ENCODE measurements around the gene NDUFS5.
"Not testable (repeated sequence)": the region's sequence is repeated elsewhere in the genome, so short reads cannot be mapped to it uniquely, and the experiment has no call there.

Gene NDUFS5

DNA sequence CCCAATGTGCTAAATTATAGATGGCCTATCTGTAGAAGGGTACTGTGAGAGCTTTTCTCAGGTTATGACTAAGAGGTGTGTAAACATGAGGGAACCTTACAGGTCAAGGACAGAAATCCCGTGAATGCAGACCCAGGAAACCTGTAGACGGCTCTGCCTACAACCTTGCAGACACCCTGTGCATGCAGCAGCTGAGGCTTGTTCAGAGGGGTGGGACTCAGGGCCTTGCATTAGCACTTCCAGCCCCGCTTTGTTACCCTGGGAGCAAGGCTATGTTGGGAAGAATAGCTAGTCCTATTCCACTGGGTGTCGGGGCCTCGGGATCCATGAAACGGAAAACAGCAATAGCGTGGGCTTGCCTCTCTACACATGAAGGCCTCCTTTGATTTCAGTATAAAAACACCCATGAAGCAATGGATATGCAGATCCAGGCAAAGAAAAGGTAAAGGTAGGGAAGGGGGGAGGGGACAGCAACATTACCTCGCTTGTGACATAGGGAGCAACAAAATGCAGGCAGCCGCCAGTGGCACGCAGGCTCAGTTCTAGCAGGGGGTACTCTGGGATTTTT is 9.5 kb upstream of the NDUFS5 start:
- DNase-seq: no peak

DNA sequence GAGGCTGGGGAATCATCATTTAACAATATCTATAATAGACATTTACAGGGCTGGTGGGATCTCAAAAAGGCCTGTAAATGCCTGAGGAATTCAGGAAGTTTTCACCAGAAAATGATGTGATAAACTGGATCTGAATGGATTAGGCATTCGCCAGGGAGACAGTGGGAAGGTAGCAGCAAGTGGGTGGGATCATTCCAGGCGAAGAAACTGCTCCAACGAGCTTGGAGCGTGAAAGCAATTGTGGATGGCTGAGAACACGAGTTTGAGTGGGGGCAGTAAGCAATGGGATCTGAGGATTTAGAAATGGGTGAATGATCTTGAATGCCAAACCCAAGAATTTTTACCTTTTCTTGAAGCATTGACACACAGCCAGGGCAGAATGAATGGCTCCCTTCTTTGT is 8.9 kb upstream of the NDUFS5 start:
- DNase-seq: no peak

DNA sequence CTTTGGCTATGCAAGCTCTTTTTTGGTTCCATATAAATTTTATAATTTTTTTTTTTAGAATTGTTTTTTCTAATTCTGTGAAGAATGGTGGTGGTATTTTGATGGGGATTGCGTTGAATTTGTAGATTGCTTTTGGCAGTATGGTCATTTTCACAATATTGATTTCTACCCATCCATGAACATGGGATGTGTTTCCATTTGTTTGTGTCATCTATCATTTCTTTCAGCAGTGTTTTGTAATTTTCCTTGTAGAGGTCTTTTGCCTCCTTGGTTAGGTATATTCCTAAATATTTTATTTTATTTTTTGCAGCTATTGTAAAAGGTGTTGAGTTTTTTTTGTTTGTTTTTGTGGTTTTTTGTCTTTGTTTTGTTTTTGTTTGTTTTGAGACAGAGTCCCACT is 5.7 kb upstream of the NDUFS5 start:
- DNase-seq: not testable (repeated sequence)

DNA sequence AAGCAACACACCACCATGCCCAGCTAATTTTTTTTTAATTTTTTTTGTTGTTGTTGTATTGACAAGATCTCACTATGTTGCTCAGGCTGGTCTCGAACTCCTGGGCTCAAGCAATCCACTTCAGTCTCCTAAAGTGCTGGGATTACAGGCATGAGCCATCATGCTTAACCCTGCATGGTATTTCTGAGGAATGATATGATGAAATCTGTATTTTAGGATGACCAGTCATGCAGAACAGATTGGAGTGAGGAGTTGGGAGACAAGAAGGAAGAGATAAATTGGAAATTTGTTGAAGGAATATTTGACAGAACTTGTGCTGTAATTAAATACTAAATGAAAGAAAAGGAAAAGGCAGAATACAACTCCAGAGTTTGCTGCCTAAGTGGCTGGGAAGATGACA is 4.7 kb upstream of the NDUFS5 start:
- DNase-seq: no peak

DNA sequence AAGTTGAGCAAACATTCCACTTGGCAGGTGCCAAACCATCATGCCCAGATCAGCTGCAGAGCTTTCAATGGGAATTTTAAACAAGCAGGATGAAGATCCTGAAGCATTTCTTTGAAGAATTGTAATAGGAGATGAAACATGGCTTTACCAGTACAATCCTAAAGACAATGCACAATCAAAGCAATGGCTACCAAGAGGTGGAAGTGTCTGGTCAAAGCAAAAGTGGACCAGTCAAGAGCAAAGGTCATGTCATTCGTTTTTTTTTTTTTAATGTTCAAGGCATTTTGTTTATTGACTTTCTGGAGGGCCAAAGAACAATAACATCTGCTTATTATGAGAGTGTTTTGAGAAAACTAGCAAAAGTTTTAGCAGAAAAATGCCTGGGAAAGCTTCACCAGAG is 3.0 kb upstream of the NDUFS5 start:
- no peak for DNase-seq

DNA sequence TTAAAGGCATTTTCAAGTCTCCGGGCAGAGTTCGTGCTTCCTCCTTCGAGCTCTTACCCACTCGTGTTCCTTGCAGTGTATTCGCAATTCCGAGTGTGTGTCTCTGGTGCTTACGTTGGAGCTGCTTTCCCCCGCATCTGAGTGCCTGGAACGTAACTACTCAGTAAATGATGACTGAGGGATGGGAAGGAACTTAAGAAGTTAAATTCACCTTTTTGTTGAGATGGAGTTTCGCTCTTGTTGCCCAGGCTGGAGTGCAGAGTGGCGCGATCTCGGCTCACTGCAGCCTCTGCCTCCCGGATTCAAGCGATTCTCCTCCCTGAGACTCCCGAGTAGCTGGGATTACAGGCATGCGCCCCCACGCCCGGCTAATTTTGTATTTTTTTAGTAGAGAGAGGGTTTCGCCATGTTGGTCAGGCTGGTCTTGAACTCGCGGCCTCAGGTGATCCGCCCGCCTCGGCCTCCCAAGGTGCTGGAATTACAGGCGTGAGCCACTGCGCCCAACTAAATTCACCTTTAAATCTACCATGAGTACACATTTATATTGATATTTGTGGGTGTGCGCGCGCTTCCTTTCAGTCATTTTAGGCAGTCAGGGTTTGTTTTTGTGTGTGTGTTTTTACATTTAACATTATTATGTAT is 837 bp downstream of the NDUFS5 start:
- no peak for DNase-seq

DNA sequence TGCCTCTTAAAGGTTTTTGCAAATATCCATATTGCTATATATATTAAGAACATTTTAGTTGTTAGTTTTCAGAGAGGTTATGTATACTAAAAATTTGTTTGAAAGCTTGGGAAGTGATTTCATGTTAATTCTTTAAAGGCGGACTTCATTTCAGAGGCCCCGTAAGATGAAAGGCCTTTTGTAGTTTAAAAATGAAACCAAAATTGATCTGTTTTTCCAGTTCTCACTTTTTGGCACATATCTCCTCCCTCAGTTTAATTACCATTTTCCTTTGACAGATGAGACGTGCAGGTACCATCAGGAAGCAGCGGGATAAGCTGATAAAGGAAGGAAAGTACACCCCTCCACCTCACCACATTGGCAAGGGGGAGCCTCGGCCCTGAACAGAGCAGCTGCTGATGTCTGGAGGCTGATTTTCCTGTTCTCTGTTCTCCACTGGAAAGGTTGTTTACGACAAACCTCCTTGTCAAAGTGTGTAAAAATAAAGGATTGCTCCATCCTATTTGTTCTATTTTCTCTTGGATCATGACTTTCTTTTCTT is 8.0 kb downstream of the NDUFS5 start:
- DNase-seq: no peak

DNA sequence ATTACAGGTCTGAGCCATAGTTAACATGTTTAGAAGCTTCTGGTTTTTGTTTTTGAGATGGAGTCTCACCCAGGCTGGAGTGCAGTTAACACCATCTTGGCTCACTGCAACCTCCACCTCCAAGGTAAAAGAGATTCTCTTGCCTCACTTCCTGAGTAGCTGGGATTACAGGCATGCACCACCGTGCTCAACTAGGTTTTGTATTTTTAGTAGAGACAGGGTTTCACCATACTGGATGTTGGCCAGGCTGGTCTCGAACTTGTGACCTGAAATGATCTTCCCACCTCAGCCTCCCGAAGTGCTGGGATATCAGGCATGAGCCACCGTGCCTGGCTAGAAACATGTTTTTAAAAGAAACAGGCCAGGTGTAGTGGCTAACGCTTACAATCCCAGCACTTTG is 10.5 kb downstream of the NDUFS5 start:
- no peak for DNase-seq

DNA sequence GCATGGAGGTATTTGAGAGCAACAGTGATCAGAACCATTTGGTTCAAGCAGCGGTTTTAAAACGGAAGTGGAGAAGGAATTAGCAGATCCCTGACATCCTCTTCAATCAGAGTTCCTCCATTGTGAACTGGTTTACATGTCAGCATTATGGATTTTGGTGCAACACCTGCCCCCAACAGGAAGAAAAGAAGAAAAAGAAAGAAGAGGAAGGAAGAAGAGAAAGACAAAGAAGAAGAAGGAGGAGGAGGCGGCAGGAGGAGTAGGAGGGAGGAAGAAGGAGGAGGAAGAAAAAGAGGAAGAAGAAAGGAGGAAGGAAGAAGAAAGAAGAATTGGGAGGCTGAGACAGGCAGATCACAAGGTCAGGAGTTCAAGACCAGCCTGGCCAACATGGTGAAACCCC is 17.4 kb downstream of the NDUFS5 start:
- DNase-seq: no peak

DNA sequence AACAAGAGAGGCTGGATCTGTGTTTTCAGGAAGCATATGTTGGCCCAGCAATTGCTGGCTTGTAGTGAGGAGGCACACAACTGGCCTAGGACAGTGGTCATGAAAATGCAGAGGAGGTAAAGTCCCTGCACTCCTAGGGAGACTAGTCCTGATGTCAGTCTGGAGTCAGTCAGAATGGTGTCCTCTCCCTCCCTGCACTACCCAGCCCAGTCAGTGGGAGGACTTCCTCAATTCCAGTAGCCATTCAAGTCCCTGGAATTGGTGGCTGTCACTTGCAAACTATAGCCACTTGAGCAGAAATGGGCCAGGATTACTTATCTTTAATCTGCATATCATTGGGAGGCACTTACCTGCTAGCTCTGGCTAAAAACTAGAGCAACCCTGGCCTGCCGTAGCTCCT is 18.6 kb downstream of the NDUFS5 start:
- DNase-seq: no peak

DNA sequence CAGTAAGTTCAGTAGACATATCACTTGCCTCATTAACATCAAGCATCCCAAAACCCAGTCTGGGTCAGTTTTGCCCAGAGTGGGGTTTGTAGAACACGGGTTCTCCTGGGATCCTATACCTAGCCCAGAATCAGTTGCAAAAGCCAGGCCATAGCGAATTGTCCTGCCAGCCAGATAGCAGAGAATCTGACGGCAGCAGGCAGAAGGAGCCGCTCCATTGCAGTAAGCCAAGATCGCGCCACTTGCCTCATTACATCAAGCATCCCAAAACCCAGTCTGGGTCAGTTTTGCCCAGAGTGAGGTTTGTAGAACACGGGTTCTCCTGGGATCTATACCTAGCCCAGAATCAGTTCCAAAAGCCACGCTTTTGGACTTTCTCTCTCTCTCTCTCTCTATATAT is 19.1 kb downstream of the NDUFS5 start:
- no peak for DNase-seq

DNA sequence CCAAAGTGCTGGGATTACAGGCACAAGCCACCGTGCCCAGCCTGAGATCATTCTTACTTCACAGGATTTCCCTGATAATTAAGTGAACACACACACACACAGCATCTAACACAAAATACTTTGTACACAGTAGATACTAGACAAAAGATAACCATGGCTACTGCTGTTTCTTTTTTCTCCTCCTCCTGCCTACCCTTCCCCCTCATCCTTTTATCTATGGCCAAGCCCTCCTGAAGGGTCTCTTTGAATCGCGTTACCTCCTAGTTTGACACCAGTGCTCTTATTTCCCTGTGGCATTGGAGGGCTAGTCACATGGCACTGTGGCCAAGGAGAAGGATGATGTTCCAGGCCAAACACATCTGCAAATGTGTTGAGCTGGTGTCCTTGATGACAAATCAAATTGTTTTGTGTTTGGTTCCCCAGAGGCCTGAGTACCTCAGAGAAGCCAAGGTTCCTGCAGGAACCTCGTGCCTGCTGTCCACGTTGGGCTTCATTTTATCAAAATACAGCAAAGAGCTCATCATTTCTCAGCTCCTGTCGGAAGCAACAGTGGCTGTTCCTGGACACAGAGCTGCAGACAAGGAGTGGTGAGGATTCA is 20.6 kb downstream of the NDUFS5 start:
- DNase-seq: no peak

DNA sequence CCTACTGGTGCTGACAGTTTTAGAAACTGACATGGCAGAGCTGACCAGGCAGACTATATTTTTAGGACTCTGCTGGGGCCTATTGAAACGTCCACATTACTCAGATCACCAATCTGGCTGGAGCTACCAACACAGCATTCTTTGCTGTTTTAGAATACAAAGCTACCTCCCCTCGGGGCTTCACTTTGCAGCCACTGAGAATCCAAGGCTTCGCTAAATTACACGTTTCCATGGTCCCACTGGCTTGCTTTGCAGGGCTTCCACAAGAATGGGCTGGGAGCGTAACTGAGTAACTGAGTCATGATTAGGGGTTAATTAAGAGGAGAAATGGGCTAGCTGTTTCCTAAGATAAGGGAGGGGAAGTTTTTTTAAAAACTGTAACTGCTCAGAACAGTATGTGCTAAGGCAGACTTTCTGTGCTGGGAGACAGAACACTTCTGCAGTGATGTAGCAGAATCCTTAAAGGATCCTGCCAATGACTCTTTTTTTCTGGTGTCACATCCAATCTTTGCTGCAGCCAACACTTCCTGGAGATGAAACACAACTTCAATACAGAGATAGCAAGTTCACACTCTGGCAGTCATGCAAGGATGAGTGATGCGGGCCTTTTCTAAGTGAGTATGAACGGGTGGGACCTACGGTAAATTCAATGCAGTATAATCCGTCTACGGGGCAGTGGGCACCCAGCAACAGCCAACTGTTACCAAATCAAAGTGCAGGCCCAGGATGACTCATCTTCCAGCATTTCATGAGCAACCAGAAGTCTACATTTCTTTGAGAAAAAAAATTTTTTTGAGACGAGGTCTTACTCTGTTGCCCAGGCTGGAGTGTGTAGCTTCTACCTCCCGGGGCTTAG is 21.5 kb downstream of the NDUFS5 start:
- peak; percentile 79 for DNase-seq

DNA sequence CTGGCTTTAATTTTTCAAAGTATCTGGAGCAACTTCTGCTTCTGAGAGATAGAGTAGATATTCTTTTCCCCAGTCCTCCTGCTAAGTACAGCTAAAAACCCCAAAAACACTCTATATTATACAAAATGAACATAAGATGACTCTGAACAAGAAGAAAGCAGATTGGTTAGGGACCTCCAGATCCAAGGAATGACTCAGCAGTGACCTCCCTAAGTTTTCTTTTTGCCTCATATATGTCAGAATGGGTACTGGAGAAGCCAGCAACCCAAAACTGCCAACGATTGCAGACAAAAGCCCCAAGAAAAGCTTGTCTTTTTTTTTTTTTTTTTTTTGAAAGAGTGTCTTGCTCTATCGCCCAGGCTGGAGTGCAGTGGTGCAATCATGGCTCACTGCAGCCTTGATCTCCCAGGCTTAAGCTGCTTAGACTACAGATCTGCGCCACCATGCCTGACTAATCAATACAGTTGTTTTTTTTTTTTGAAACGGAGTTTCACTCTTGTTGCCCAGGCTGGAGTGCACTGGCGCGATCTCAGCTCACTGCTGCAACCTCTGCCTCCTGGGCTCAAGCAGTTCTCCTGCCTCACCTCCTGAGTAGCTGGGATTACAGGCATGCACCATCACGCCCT is 22.7 kb downstream of the NDUFS5 start:
- no peak for DNase-seq

DNA sequence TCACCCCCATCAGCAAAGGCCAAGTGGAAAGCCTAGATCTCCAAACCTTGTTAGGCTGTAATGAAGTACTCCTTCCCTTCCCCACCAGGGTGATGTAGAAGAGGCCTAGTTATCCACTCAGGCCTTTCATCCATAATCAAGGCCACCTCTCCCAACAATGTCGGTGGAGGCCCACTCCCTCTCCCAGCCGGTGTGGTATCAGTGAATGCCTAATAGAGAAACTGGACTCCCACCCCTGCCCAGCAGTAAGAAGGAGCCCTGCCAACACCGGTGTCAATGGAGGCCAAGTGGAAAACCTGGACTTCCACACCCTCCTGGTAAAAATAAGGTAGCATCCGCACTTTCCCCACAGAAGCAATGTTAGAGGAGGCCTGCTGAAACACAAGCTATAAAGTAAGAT is 23.9 kb downstream of the NDUFS5 start:
- no peak for DNase-seq

DNA sequence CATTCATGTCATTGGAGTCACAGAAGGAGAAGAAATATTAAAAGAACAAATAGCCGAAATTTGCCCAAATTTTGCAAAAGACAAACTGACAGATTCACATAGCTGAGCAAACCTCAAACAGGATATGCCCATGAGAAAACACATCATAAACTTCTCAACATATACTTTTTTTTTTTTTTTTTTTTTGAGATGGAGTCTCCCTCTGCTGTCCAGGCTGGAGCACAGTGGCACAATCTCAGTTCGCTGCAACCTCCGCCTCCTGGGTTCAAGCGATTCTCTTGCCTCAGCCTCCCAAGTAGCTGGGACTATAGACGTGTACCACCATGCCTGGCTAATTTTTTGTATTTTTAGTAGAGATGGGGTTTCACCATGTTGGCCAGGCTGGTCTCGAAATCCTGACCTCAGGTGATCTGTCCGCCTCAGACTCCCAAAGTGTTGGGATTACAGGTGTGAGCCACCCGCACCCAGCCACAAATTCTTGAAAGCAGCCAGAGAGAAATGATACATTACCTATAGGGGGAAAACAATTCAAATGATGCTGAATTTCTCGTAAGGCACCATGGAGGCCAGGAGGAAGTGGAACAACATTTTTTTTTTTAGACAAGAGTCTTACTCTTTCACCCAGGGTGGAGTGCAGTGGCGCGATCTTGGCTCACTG is 25.2 kb downstream of the NDUFS5 start:
- DNase-seq: not testable (repeated sequence)

DNA sequence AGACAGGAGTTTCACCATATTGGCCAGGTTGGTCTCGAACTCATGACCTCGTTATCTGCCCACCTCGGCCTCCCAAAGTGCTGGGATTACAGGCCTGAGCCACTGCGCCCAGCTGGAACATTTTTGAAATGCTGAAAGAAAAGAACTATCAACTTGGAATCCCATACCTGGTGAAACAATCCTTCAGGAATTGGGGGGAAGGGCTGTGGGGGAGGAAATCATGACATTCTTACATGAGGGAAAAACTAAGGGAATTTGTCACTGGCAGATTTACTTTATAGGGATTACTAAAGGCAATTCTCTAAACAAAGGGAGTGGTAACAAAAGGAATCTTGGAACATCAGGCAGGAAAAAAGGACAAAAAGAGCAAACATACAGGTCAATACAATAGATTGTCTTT is 25.8 kb downstream of the NDUFS5 start:
- DNase-seq: no peak

DNA sequence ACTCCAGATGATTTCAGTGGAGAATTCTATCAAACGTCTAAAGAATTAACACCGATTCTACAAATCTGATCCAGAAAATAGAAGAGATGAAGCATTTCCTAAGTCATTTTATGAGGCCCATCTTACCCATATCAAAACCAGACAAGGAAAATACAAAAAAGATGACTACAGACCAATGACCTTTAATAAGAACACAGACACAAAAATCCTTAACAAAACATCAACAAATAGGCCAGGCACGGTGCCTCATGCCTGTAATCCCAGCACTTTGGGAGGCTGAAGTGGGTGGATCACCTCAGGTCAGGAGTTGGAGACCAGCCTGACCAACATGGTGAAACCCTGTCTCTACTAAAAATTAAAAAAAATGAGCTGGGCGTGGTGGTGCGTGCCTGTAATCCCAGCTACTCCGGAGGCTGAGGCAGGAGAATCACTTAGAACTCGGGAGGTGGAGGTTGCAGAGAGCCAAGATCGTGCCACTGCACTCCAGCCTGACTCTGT is 29.1 kb downstream of the NDUFS5 start:
- not testable (repeated sequence) for DNase-seq

DNA sequence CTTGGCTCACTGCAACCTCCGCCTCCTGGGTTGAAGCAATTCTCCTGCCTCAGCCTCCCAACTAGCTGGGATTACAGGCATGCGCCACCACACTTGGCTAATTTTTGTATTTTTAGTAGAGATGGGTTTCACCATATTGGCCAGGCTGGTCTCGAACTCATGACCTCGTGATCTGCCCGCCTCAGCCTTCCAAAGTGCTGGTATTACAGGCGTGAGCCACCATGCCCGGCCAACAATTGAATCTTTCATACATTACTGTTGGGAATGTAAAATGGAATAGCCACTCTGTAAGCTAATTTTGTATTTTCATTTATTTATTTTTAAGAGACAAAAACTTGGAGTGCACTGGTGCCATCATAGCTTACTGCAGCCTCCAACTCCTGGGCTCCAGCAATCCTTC is 35.4 kb downstream of the NDUFS5 start:
- not testable (repeated sequence) for DNase-seq

DNA sequence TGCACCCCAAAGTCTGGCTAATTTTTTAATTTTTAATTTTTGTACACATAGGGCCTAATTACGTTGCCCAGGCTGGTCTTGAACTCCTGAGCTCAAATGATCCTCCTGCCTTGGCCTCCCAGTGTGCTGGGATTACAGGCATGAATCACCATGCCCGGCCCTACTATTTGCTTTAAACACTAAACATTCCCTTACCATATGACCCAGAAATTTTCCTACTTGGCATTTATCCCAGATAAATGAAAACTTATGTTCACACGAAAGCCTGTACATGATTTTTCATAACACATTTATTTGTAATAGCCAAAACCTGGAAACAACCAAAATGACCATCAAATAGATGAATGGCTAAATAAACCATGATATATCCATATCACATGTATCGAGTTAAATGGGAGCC is 35.8 kb downstream of the NDUFS5 start:
- DNase-seq: peak; percentile 32

DNA sequence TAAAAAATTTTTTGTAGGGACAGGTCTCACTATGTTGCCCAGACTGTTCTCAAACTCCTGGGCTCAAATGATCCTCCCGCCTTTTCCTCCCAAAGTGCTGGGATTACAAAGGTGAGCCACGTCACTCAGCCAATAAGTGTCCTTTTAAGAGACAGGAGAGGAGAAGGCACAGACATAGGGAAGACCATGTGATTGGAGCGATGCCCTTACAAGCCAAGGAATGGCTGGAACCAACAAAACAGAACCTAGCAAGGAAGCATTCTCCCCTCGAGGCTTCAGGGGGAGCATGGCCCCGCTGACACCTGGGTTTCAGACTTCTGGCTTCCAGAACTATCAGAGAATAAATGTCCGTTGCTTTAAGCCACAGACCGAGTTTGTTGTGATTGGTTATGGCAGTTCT is 37.0 kb downstream of the NDUFS5 start:
- DNase-seq: no peak

DNA sequence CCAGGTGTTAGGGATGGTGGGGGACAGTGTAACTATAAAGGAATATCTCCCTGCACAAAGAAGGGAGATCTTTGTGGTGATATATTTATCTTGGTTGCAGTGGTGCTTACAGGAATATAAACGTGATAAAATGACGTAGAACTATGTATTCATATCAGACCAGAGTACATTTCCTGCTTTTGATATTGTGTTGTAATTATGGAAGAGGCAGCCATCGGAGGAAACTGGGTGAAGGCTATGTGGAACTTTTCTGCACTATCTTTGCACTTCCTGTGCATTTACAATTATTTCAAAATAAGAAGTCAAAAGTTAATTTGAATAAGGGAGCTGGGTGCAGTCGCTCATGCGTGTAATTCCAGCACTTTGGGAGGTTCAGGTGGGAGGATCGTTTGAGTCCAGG is 37.6 kb downstream of the NDUFS5 start:
- no peak for DNase-seq
